ENCODE data around the gene SELPLG. TPM values are rescaled to one million over a fixed set of nuclear protein-coding genes. Genes with fewer than 3 reads are reported as not detected.

Gene SELPLG
- total and polyA plus RNA-seq, 4 donors, result 2.1 to 9.6 (median 4.8) TPM

- Histone ChIP-seq H3K4me3 (ENCODE audit: low read depth in 1 of 3, low read length in 3 of 3) (no peak overlapping the region), H3K9ac (ENCODE audit: low read depth in 1 of 2, low read length in 2 of 2) (no peak overlapping the region), H3K4me1 (ENCODE audit: control insufficient read depth in 4 of 4, insufficient read depth in 4 of 4, low read length in 3 of 4) (no peaks in the 10 kb centered on the region), H3K36me3 (ENCODE audit: control insufficient read depth in 4 of 4, insufficient read depth in 3 of 4, low read depth in 1 of 4, low read length in 3 of 4) (no peaks in the 10 kb centered on the region), H3K27me3 (ENCODE audit: control insufficient read depth in 4 of 4, insufficient read depth in 4 of 4, low read length in 3 of 4) (no peaks in the 10 kb centered on the region), H3K9me3 (ENCODE audit: control insufficient read depth in 4 of 4, low read length in 3 of 4) (no peaks in the 10 kb centered on the region), H3K27ac (ENCODE audit: low read depth in 1 of 2, low read length in 2 of 2) (no peak overlapping the region)
- DNase-seq (ENCODE audit: low spot score), result no peak
- no peak for TF ChIP-seq GABPA (IDR thresholded peaks at IDR 0.05 in 1 of 2, conservative IDR thresholded peaks at IDR 0.05 in 1 of 2)
- no peak for TF ChIP-seq TAF1 (conservative IDR thresholded peaks at IDR 0.05)
- 79% methylated on average over 4 of the region's 4 CpGs for WGBS
Observed at GRCh38 chr12:108603743-108604142, 30.0 kb downstream of the SELPLG start.

GRCh38 chr12:108602976-108603704 lies 30.6 kb downstream of the SELPLG start:
- Histone ChIP-seq H3K27me3 (ENCODE audit: control insufficient read depth in 4 of 4, insufficient read depth in 4 of 4, low read length in 3 of 4) (no peaks in the 10 kb centered on the region), H3K27ac (ENCODE audit: low read depth in 1 of 2, low read length in 2 of 2) (no peak overlapping the region), H3K9ac (ENCODE audit: low read depth in 1 of 2, low read length in 2 of 2) (no peak overlapping the region), H3K9me3 (ENCODE audit: control insufficient read depth in 4 of 4, low read length in 3 of 4) (no peaks in the 10 kb centered on the region), H3K36me3 (ENCODE audit: control insufficient read depth in 4 of 4, insufficient read depth in 3 of 4, low read depth in 1 of 4, low read length in 3 of 4) (no peaks in the 10 kb centered on the region), H3K4me1 (ENCODE audit: control insufficient read depth in 4 of 4, insufficient read depth in 4 of 4, low read length in 3 of 4) (no peaks in the 10 kb centered on the region), H3K4me3 (ENCODE audit: low read depth in 1 of 3, low read length in 3 of 3) (no peak overlapping the region)
- no peak for TF ChIP-seq FOXA1 (IDR thresholded peaks at IDR 0.05)
- TF ChIP-seq TAF1 (conservative IDR thresholded peaks at IDR 0.05), result no peak
- TF ChIP-seq RAD21 (IDR thresholded peaks at IDR 0.05), result no peak
- no peak for TF ChIP-seq EGR1 (IDR thresholded peaks at IDR 0.05; ENCODE audit: low read depth in 2 of 2)
- TF ChIP-seq MAX (IDR thresholded peaks at IDR 0.05), result no peak
- no peak for TF ChIP-seq ZBTB33 (IDR thresholded peaks at IDR 0.05)
- TF ChIP-seq NR2F2 (IDR thresholded peaks at IDR 0.05), result no peak
- TF ChIP-seq JUND (IDR thresholded peaks at IDR 0.05), result no peak
- TF ChIP-seq CTCF (IDR thresholded peaks at IDR 0.05; ENCODE audit: low read depth, low read length, missing input control), result no peak
- DNase-seq (ENCODE audit: low spot score), result no peak
- WGBS, result 94% methylated on average over 15 of the region's 15 CpGs

GRCh38 chr12:108602209-108602705 lies 31.4 kb downstream of the SELPLG start:
- WGBS, result 94% methylated on average over 9 of the region's 9 CpGs
- no peak for DNase-seq (ENCODE audit: low spot score)
- Histone ChIP-seq H3K27me3 (ENCODE audit: control insufficient read depth in 4 of 4, insufficient read depth in 4 of 4, low read length in 3 of 4) (no peaks in the 10 kb centered on the region), H3K4me3 (ENCODE audit: low read depth in 1 of 3, low read length in 3 of 3) (no peak overlapping the region), H3K27ac (ENCODE audit: low read depth in 1 of 2, low read length in 2 of 2) (no peak overlapping the region), H3K36me3 (ENCODE audit: control insufficient read depth in 4 of 4, insufficient read depth in 3 of 4, low read depth in 1 of 4, low read length in 3 of 4) (no peaks in the 10 kb centered on the region), H3K9ac (ENCODE audit: low read depth in 1 of 2, low read length in 2 of 2) (no peak overlapping the region), H3K4me1 (ENCODE audit: control insufficient read depth in 4 of 4, insufficient read depth in 4 of 4, low read length in 3 of 4) (no peaks in the 10 kb centered on the region), H3K9me3 (ENCODE audit: control insufficient read depth in 4 of 4, low read length in 3 of 4) (no peaks in the 10 kb centered on the region)
- TF ChIP-seq MAX (IDR thresholded peaks at IDR 0.05), result no peak

All from liver (tissue), 9 donors.